Aorta (tissue), 5 donors: Measurements from ENCODE around the gene GCDH. TPM values are rescaled to one million over a fixed set of nuclear protein-coding genes. Genes with fewer than 3 reads are reported as not detected.

ENCODE experiments used
- ATAC-seq: fragments of 200-7000 bp; cut with Tn5 transposase; one replicate; pipeline ENCODE4 v1.9.1; 2022; ENCODE audit warnings: moderate library complexity; ENCODE audit not compliant: low FRiP score
- DNase-seq, 2 donors: peaks; one replicate each; pipeline ENCODE4 v3.0.0-alpha.2; 2020
- H3K27ac ChIP-seq, 2 donors: one replicate each; pipeline ENCODE4 v1.5.1; 2013; ENCODE audit warnings: low read length in 2 of 2, mild to moderate bottlenecking in 2 of 2, moderate library complexity in 2 of 2, control low read depth in 1 of 2, inconsistent platforms in 1 of 2, low read depth in 1 of 2
- H3K27me3 ChIP-seq, 2 donors: one replicate each; pipeline ENCODE4 v1.6.1; 2013; ENCODE audit warnings: control low read depth in 1 of 2, low read length in 1 of 2, mild to moderate bottlenecking in 1 of 2, moderate library complexity in 1 of 2; ENCODE audit not compliant: insufficient read depth in 2 of 2, control insufficient read depth in 1 of 2
- H3K36me3 ChIP-seq, 2 donors: one replicate each; pipeline ENCODE4 v1.6.1; 2013; ENCODE audit warnings: control low read depth in 1 of 2, low read length in 1 of 2, mild to moderate bottlenecking in 1 of 2; ENCODE audit not compliant: insufficient read depth in 2 of 2, control insufficient read depth in 1 of 2
- H3K4me1 ChIP-seq, 2 donors: one replicate each; pipeline ENCODE4 v1.6.1; 2013; ENCODE audit warnings: low read length in 2 of 2, control low read depth in 1 of 2, mild to moderate bottlenecking in 1 of 2, moderate library complexity in 1 of 2; ENCODE audit not compliant: insufficient read depth in 2 of 2, control insufficient read depth in 1 of 2
- H3K4me3 ChIP-seq, 2 donors: one replicate each; pipeline ENCODE4 v1.5.1; 2013; ENCODE audit warnings: low read length in 2 of 2, control low read depth in 1 of 2, mild to moderate bottlenecking in 1 of 2
- H3K9me3 ChIP-seq: one replicate; pipeline ENCODE4 v1.6.1; 2013; ENCODE audit warnings: mild to moderate bottlenecking, low read length; ENCODE audit not compliant: control insufficient read depth
- WGBS, 2 donors: extraction: QIAGEN DNeasy Blood & Tissue Kit; methylation state at CpG; one replicate each; pipeline ENCODE4 v1.1.7; 2013; 5-methylcytosine and 5-hydroxymethylcytosine counted together
- intact Hi-C, 2 donors: fragments of 100-400 bp; cut with DNase I; formaldehyde crosslinking; loops; one replicate each; pipeline versions ENCODE4 v1.14.2 to v1.15.0; 2022
- polyA plus RNA-seq, 2 donors: library from polyadenylated mRNA; stranded (reverse); fragments of 200-250 nt; gene quantifications; one replicate each; pipeline ENCODE4 v1.2.3, GENCODE V29; 2013
- total RNA-seq, 2 donors: library from RNA; stranded (reverse); fragmentation: NEBNext Ultra II Directional; extraction: Animal tissue kit (Norgen Biotek cat#: 25700); gene quantifications; one replicate each; pipeline ENCODE4 v1.2.1, GENCODE V29; 2021
- donor health status: healthy with polysubstance abuse.
- donor health status: Bipolar disorder and iron deficiency.
- donor health status: DM: no; HTN: no; CAD: no.
- donor health status: DM: no; HTN: no; CAD: no.
- donor health status: DM: yes; HTN: yes; CAD: no.

Gene GCDH
- total and polyA plus RNA-seq, 4 donors, result 15.1 to 29.1 (median 19.2) TPM

DNA sequence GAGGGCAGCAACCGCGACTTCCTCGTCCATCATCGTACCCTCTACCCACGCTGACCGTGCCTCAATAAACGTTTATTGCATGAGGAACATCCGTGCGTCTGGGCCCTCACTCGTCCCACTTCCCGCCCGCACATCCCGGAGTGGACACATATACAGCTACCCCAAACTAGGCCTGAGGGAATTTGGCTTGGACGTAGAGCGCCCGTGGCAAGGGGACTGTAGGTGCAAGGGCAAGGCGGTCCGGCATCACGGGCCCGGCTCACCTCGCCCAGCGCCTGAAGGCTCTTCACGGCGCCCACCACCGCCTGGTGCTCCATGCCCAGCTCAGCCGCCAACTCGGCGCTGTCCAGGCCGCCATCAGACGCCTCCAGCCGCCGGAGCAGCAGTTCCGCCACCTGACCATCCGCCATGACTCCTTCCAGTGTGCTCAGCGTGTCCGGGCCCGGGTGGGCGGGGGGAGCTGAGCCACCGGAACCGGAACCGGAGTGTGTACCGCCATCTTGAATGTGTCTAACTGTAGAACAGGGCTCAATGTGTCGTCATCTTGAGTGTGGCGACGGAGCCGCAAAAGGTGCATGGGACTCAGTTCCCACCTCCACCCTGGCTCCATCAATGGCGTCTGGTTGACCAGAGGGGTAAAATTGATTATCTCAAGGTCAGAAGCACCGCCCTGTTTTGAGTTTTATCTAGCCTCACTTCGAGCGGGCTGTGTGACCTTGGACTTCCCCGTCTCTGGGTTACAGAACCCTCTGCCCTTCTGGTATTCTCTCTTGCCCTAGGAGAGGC, 42.5 kb downstream of the GCDH start, which contains the start of gene FARSA:
FARSA (minus strand) TSS at position 425 of the 786 bp plus-strand sequence; CDS start at position 410, 15 bp downstream.
- peak; percentile 85 for ATAC-seq
- intact Hi-C loops, result no loop called here

DNA sequence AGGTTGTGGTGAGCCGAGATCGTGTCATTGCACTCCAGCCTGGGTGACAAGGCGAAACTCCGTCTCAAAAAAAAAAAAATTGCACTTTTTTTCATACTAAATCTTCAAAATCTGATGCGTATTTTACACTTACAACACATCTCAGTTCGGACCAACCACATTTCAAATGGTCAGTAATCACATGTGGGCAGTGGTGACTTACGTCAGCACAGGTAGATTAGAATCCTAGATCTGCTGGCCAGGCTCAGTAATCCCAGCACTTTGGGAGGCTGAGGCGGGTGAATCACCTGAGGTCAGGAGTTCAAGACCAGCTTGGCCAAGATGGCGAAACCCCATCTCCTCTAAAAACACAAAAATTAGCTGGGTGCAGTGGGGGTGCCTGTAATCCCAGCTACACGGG, 44.1 kb downstream of the GCDH start:
- H3K36me3 ChIP-seq, result peaks cover 0 to 2% of the 10 kb centered on the region in 2 donors
- no peaks in the 10 kb centered on the region for H3K4me1 ChIP-seq
- H3K4me3 ChIP-seq, result no peak overlapping the region
- no peaks in the 10 kb centered on the region for H3K27me3 ChIP-seq
- H3K27ac ChIP-seq, result no peak overlapping the region
- 91% methylated on average over 10 of the region's 10 CpGs for WGBS, 2 donors
- DNase-seq (no peak), ATAC-seq (no peak)
- intact Hi-C loops, result no loop called here
- H3K9me3 ChIP-seq, result no peaks in the 10 kb centered on the region

More for the DNA sequence above, 42.5 kb downstream of the GCDH start, which contains the start of gene FARSA:
- Histone ChIP-seq H3K27ac (peak within 1 kb of the TSS in 1 of 2 donors; percentile 1), H3K4me1 (no peaks in the 10 kb centered on the region), H3K27me3 (no peaks in the 10 kb centered on the region), H3K9me3 (no peaks in the 10 kb centered on the region), H3K4me3 (peak within 1 kb of the TSS; percentile 14 to 80), H3K36me3 (no peaks in the 10 kb centered on the region)
- peak; percentile 95 to 96 for DNase-seq
- 3 to 4% methylated on average over 43 to 51 of the region's 51 CpGs for WGBS, 2 donors

DNA sequence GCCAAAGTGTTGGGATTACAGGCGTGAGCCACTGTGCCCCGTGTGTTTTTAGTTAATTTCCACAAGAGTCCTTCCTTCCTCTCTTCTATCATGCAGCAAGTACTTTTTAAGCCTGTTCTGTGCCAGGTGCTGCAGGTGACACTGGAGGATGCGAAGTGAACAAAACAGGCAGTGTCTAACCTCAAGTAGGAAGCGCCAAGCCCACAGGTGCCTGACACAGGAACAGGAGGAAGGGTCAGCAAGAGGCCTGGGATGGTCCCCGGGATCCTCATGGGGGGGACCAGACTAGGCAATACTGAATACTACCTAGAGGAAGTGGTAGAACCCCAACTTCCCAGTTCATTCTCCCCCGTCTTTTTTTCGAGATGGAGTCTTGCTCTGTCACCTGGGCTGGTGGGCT, 45.6 kb downstream of the GCDH start:
- WGBS, 2 donors, result 83 to 84% methylated on average over 7 of the region's 7 CpGs
- intact Hi-C loops, result no loop called here
- Histone ChIP-seq H3K36me3 (peaks cover 3 to 5% of the 10 kb centered on the region in 2 donors), H3K27ac (no peak overlapping the region), H3K9me3 (no peaks in the 10 kb centered on the region), H3K4me1 (no peaks in the 10 kb centered on the region), H3K27me3 (no peaks in the 10 kb centered on the region), H3K4me3 (no peak overlapping the region)
- DNase-seq (no peak), ATAC-seq (no peak)

DNA sequence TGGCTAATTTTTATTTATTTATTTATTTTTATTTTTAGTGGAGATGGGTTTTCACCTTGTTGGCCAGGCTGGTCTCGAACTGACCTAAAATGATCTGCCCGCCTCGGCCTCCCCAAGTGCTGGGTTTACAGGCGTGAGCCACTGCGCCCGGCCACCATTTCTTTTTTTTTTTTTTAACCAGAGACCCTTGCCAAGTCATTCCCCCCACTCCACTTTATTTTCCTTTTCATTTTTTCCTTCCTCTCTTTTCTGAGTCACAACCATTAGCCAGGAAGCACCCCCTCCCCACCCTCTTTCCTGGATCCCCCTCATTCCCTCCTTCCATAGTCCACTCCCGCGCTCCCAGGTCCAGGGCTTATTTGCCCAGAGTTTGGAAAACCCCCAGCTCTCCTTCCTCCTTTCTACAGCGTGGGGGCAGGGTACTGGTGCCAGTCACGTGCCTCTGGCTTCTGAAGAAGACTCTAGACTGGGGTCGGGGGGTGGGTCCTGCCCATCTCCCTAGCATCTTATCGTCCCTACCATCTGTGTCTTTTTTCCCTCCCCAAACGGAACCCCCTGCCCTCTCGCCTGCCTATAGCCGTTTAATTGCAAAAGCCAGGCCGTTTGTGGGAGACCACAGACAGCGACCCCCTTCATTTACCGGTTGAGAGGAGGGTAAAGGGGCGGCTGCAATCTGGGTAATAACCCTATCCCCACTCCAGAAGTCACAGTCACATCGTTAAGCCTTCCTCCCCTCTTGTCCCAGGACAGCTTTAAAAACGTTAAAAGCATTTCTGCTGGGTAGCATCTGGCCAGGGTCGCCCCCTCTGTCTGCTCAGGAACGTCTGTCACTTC, 46.4 kb downstream of the GCDH start:
- no peaks in the 10 kb centered on the region for H3K27me3 ChIP-seq
- H3K36me3 ChIP-seq, result peaks cover 5% of the 10 kb centered on the region in 2 donors
- DNase-seq (peak in 1 of 2 donors; percentile 74), ATAC-seq (no peak)
- intact Hi-C loops, result no loop called here
- no peaks in the 10 kb centered on the region for H3K9me3 ChIP-seq
- no peaks in the 10 kb centered on the region for H3K4me1 ChIP-seq
- H3K4me3 ChIP-seq, result no peak overlapping the region
- H3K27ac ChIP-seq, result no peak overlapping the region
- WGBS, 2 donors, result 18 to 20% methylated on average over 23 of the region's 23 CpGs

DNA sequence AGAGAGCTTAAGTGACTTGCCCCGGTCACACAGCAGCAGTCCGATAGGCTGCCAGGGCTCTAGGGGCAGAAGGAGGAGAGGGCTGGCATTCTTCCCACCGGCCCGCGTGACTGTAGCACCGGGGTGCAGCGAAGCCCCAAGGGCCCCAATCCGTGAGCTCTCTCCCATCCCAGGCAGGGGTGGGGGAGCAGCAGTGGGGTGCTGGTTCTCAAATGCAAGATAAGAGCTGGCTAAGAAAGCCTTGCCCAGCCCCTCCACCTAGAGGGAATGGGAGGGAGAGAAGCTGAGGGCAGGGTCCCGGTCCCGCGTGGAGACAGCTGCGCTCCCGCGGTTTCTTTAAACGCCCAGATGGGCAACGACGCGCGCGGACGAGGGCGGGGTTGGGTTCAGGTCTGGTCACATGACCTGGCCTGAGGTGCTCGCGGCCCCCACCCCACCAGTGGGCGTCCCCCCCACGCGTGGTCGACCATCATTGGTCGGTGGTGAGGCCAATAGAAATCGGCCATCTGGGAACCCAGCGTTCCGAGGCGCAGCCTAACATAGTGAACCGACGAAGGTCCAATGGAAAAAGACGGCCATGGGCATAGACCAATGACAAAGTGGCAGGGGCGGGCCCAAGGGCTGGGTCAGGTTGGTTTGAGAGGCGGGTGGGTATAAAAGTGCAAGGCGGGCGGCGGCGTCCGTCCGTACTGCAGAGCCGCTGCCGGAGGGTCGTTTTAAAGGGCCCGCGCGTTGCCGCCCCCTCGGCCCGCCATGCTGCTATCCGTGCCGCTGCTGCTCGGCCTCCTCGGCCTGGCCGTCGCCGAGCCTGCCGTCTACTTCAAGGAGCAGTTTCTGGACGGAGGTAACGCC, 47.2 kb downstream of the GCDH start, which contains the start of gene CALR:
CALR (plus strand) TSS at position 683 of the 852 bp plus-strand sequence; CDS start at position 754, 71 bp downstream.
- DNase-seq (peak; percentile 100), ATAC-seq (peak; percentile 96)
- WGBS, 2 donors, result 0 to 1% methylated on average over 55 to 63 of the region's 63 CpGs
- Histone ChIP-seq H3K9me3 (no peaks in the 10 kb centered on the region), H3K4me1 (no peaks in the 10 kb centered on the region), H3K36me3 (peaks cover 5% of the 10 kb centered on the region in 2 donors), H3K4me3 (peak within 1 kb of the TSS; percentile 19 to 88), H3K27ac (peak within 1 kb of the TSS in 1 of 2 donors; percentile 35), H3K27me3 (no peaks in the 10 kb centered on the region)
- intact Hi-C loops, result no loop called here

DNA sequence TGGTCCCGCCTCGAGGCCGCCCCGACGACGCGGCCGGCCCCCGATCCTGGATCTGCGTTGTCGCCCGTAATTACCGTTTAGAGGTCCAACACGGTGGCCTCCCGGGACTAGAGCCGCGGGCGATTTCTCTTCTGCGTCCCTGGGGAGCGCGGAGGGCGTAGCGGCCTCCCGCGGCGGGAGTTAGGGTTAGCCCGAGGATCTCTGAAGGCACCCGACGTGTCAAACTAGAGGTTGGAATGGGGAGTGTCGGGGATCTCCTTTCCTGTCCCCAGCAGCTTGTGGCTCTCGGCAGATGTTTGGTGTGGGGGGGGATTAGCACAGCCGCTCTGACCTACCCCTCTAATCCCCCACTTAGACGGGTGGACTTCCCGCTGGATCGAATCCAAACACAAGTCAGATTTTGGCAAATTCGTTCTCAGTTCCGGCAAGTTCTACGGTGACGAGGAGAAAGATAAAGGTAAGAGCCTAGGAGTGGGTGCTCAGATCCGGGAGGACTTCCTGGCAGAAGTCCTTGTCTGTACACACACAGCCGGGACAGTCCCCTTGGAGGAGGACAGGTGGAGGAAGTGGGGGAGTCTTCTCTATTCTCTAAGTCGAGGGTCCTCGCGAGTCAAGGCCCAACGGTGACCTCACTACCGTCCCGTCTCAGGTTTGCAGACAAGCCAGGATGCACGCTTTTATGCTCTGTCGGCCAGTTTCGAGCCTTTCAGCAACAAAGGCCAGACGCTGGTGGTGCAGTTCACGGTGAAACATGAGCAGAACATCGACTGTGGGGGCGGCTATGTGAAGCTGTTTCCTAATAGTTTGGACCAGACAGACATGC, 48.0 kb downstream of the GCDH start:
- Histone ChIP-seq H3K9me3 (no peaks in the 10 kb centered on the region), H3K27me3 (no peaks in the 10 kb centered on the region), H3K27ac (peak overlapping the region in 1 of 2 donors; percentile 35), H3K4me3 (peak overlapping the region; percentile 19 to 88), H3K4me1 (no peaks in the 10 kb centered on the region), H3K36me3 (peaks cover 8% of the 10 kb centered on the region in 2 donors)
- ATAC-seq (peak; percentile 46), DNase-seq (peak in 1 of 2 donors; percentile 65)
- 0% methylated on average over 54 of the region's 54 CpGs for WGBS, 2 donors
- intact Hi-C loops, result no loop called here

DNA sequence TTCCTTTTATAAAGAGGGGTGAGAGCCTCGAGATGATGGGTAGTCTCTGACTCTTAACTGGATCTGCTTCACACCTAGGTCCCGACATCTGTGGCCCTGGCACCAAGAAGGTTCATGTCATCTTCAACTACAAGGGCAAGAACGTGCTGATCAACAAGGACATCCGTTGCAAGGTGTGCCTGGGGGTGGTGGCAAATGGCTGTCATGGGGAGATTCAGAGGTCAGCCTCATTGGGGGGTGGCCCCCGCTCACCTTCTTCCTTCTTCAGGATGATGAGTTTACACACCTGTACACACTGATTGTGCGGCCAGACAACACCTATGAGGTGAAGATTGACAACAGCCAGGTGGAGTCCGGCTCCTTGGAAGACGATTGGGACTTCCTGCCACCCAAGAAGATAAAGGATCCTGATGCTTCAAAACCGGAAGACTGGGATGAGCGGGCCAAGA, 49.0 kb downstream of the GCDH start:
- Histone ChIP-seq H3K27ac (no peak overlapping the region), H3K9me3 (no peaks in the 10 kb centered on the region), H3K4me1 (no peaks in the 10 kb centered on the region), H3K4me3 (no peak overlapping the region), H3K36me3 (peaks cover 8% of the 10 kb centered on the region in 2 donors), H3K27me3 (no peaks in the 10 kb centered on the region)
- WGBS, 2 donors, result 59 to 64% methylated on average over 10 of the region's 10 CpGs
- intact Hi-C loops, result no loop called here
- DNase-seq (no peak), ATAC-seq (no peak)
